Measurements from ENCODE around the gene LAMA5. TPM values are rescaled to one million over a fixed set of nuclear protein-coding genes. Genes with fewer than 3 reads are reported as not detected.

Gene LAMA5
- total and polyA plus RNA-seq, 8 donors: 41.4 to 278 (median 79.6) TPM

DNA sequence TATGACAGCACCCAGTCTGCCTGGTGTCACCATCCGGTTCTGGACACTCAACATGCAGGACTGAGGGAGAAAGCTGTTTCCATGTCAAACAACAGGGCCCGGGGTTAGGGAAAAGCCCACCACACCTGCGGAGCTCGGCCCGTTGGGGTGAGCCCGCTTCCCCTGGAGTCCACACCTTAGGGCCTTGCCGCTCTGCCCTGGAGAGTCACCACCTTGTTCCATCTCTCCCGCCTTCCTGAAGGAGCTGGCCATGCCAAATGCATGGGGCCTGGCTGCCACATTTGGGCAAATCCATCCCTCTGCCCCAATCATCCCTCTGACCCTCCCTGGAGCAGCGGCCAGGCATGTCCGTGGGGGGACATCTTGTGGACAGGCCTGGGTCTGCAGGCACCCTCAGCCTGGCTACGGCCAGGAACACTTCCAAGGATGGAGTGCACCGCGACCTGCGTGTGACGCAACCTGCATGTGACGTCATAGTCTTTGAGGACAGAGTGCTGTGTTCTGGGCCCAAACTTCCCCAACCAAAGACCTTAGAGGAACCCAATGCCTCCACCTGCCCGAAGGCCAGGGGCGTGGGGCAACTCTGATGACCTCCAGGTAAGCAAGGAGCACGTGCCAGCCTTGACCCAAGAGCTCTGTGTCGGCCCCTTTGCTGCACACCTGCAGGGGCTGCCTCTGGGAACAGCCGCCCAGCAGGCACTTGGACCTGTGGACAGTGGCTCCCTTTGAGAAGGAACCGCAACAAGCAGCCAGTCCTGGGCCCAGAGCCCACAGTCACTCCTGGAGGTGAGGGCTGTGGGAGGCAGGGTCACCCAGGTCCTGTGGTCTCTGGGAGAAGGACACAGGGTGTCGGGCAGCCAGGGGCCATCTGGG, 38.2 kb upstream of the LAMA5 start:
- TF ChIP-seq POLR2AphosphoS5 (IDR thresholded peaks at IDR 0.05): peak in 1 of 3 donors; percentile 16
- TF ChIP-seq EP300 (IDR thresholded peaks at IDR 0.05): no peak
- no peak for TF ChIP-seq POLR2A (IDR thresholded peaks at IDR 0.05)
- TF ChIP-seq, protein P1, sequence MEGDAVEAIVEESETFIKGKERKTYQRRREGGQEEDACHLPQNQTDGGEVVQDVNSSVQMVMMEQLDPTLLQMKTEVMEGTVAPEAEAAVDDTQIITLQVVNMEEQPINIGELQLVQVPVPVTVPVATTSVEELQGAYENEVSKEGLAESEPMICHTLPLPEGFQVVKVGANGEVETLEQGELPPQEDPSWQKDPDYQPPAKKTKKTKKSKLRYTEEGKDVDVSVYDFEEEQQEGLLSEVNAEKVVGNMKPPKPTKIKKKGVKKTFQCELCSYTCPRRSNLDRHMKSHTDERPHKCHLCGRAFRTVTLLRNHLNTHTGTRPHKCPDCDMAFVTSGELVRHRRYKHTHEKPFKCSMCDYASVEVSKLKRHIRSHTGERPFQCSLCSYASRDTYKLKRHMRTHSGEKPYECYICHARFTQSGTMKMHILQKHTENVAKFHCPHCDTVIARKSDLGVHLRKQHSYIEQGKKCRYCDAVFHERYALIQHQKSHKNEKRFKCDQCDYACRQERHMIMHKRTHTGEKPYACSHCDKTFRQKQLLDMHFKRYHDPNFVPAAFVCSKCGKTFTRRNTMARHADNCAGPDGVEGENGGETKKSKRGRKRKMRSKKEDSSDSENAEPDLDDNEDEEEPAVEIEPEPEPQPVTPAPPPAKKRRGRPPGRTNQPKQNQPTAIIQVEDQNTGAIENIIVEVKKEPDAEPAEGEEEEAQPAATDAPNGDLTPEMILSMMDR (IDR thresholded peaks at IDR 0.05): peak in 5 of 7 experiments; percentile 23 to 60 (median 44)
- peak overlapping the region in 4 of 5 donors; percentile 23 to 84 (median 57) for H3K27ac ChIP-seq
- H3K4me3 ChIP-seq: peak overlapping the region in 2 of 4 donors; percentile 70 to 78
- H3K27me3 ChIP-seq: no peaks in the 10 kb centered on the region
- DNase-seq: peak; percentile 54 to 69
- WGBS, 5 donors: 55 to 72% (median 59%) methylated on average over 16 to 23 of the region's 23 CpGs
- H3K4me1 ChIP-seq: peaks cover 34 to 51% (median 45%) of the 10 kb centered on the region in 4 donors
- no peaks in the 10 kb centered on the region for H3K9me3 ChIP-seq
- intact Hi-C loops (cut with DNase I; ENCODE audit: low total_unique reads): no loop called here
- peaks cover 0 to 29% (median 24%) of the 10 kb centered on the region in 4 donors for H3K36me3 ChIP-seq

DNA sequence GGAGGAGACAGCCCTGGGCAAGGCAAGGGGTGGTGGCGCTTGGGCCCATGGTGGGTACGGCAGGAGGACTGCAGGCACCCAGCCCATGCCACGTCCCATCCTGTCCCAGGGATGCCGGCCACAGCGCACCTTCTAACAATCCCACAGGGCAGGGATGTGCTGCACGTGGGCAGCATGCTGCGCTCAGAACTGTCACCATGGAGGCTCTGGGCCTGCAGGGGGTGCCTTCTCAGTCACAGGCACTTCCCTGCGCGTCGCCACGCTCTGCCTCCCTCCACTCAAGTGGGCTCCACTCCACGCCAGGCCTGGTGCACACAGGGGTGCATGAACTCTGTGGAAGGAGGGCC, 37.6 kb upstream of the LAMA5 start:
- no peaks in the 10 kb centered on the region for H3K9me3 ChIP-seq
- peaks cover 28 to 45% (median 39%) of the 10 kb centered on the region in 4 donors for H3K4me1 ChIP-seq
- TF ChIP-seq POLR2A (IDR thresholded peaks at IDR 0.05) (no peak), EP300 (IDR thresholded peaks at IDR 0.05) (no peak)
- no peaks in the 10 kb centered on the region for H3K27me3 ChIP-seq
- no peak for DNase-seq
- no peak overlapping the region for H3K27ac ChIP-seq
- intact Hi-C loops (cut with DNase I; ENCODE audit: low total_unique reads): loop anchor here (5.0 kb wide), 1 partner anchor 337 kb away; the partner anchor contains the start of gene TAF4
- H3K4me3 ChIP-seq: no peak overlapping the region
- peaks cover 0 to 33% (median 27%) of the 10 kb centered on the region in 4 donors for H3K36me3 ChIP-seq
- WGBS, 5 donors: 85 to 96% (median 95%) methylated on average over 3 to 12 of the region's 12 CpGs

DNA sequence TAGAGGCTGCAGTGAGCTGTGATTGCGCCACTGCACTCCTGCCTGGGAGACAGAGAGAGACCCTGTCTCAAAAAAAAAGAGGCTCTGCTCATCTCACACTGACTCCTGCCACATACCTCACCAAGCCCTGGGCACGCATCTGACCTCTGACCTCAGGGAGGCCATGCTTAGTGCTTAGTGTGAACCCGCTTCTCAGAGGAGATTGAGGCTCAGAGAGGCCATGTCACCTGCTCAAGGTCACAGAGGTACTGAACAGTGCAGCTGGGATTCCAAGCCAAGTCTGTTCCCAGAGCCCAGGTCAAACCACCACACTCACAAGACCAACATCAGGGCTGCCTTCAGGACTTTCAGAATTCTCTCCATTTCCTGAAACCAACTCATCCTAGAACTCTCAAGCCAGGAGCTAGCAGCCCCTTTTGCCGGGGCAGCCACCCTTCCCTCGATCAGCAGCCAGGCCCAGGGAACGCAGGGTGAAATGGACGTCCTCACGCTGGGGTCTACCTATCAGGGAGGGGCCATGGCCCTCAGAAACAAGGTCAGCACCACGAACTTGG, 37.1 kb upstream of the LAMA5 start:
- intact Hi-C loops (cut with DNase I; ENCODE audit: low total_unique reads): loop anchor here (5.0 kb wide), 1 partner anchor 337 kb away; the partner anchor contains the start of gene TAF4
- peak overlapping the region in 1 of 5 donors; percentile 46 for H3K27ac ChIP-seq
- H3K4me1 ChIP-seq: peaks cover 23 to 40% (median 35%) of the 10 kb centered on the region in 4 donors
- TF ChIP-seq, protein P1 (IDR thresholded peaks at IDR 0.05): no peak
- no peak for TF ChIP-seq EP300 (IDR thresholded peaks at IDR 0.05)
- no peak for TF ChIP-seq POLR2A (IDR thresholded peaks at IDR 0.05)
- TF ChIP-seq POLR2AphosphoS5 (IDR thresholded peaks at IDR 0.05): no peak
- no peak for DNase-seq
- H3K27me3 ChIP-seq: no peaks in the 10 kb centered on the region
- no peaks in the 10 kb centered on the region for H3K9me3 ChIP-seq
- H3K36me3 ChIP-seq: peaks cover 0 to 33% (median 27%) of the 10 kb centered on the region in 4 donors
- no peak overlapping the region for H3K4me3 ChIP-seq
- 84 to 96% (median 93%) methylated on average over 5 to 9 of the region's 9 CpGs for WGBS, 5 donors

DNA sequence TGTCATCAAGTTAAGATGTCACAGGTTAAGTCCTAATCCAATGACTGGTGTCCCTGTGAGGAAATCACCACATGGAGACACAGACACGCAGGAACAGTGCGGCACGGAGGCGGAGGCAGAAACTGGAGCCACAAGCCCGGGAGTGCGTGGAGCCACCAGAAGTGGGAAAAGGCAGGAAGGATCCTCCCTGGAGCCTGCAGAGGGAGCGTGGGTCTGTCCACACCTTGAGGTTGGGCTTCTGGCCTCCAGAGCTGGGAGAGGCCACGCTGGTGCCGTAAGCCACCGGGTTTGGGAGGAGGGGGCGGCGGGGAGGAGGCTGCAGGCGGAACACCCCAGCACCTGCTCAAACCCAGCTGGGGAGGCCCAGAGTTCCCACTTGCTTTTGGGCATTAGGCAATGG, 36.2 kb upstream of the LAMA5 start:
- WGBS, 5 donors: 80 to 84% (median 81%) methylated on average over 13 of the region's 13 CpGs
- intact Hi-C loops (cut with DNase I; ENCODE audit: low total_unique reads): loop anchor here (5.0 kb wide), 1 partner anchor 336 kb away; the partner anchor contains the start of gene TAF4
- Histone ChIP-seq H3K27me3 (no peaks in the 10 kb centered on the region), H3K9me3 (no peaks in the 10 kb centered on the region), H3K27ac (peak overlapping the region in 1 of 5 donors; percentile 46), H3K4me3 (no peak overlapping the region), H3K4me1 (peaks cover 21 to 36% (median 33%) of the 10 kb centered on the region in 4 donors), H3K36me3 (peaks cover 0 to 33% (median 27%) of the 10 kb centered on the region in 4 donors)
- TF ChIP-seq POLR2A (IDR thresholded peaks at IDR 0.05) (no peak), POLR2AphosphoS5 (IDR thresholded peaks at IDR 0.05) (no peak), EP300 (IDR thresholded peaks at IDR 0.05) (no peak)
- TF ChIP-seq, protein P1 (IDR thresholded peaks at IDR 0.05): no peak
- DNase-seq: no peak

Measured in stomach (tissue), 9 donors.